ENCODE data around the gene GREB1L. TPM values are rescaled to one million over a fixed set of nuclear protein-coding genes. Genes with fewer than 3 reads are reported as not detected.

Gene GREB1L
- total and polyA plus RNA-seq, 2 of the 13 experiments (the other 11 are each of a cell fraction or from before 2014, with no cell fraction given): 0.17 to 0.66 TPM

- FAIRE-seq: no peak
- Histone ChIP-seq H3K4me1 (ENCODE audit: insufficient read depth, low read length) (no peaks in the 10 kb centered on the region), H3K27ac (ENCODE audit: extremely low read length, insufficient read depth, low read length) (no peak overlapping the region), H3K4me3 (replicated peaks in 1 of 3; ENCODE audit: insufficient read depth in 1 of 3, low read depth in 2 of 3, low read length in 3 of 3) (no peak overlapping the region), H3K79me2 (ENCODE audit: insufficient read depth, low read length) (no peaks in the 10 kb centered on the region), H3K9ac (ENCODE audit: insufficient read depth, low read depth, low read length) (no peak overlapping the region), H3K9me3 (ENCODE audit: low read length) (no peaks in the 10 kb centered on the region), H4K20me1 (ENCODE audit: insufficient read depth, low read length) (no peaks in the 10 kb centered on the region), H3K27me3 (ENCODE audit: control insufficient read depth in 1 of 2, insufficient read depth in 2 of 2, low read length in 2 of 2) (peaks cover 0 to 5% of the 10 kb centered on the region in 2 experiments; a peak in 1 of 5 replicates), H3K36me3 (replicated peaks in 1 of 2; ENCODE audit: control insufficient read depth in 1 of 2, insufficient read depth in 2 of 2, low read length in 2 of 2) (no peaks in the 10 kb centered on the region), H3K4me2 (ENCODE audit: low read depth, low read length) (no peak overlapping the region), H2AFZ (ENCODE audit: low read length) (no peak overlapping the region)
- no peak for ATAC-seq
- ChIA-PET CTCF (ENCODE audit: low intra/inter-chr PET ratio, low total read pairs) (no interaction called here), POLR2A (no interaction called here)
- BruUV-seq (replicated peaks): no TSS peak
- WGBS (ENCODE audit: low lambda C conversion rate): 42% methylated on average over 3 of the region's 3 CpGs
- intact Hi-C loops (cut with micrococcal nuclease; ENCODE audit: unreplicated experiment): no loop called here
- no peak for TF ChIP-seq PHF5A (CRISPR knock-in tag; IDR thresholded peaks at IDR 0.05; ENCODE audit: low read depth, unreplicated experiment)
- TF ChIP-seq XBP1 (CRISPR knock-in tag; IDR thresholded peaks at IDR 0.05): no peak
- TF ChIP-seq ZZZ3 (CRISPR knock-in tag; IDR thresholded peaks at IDR 0.05; ENCODE audit: borderline replicate concordance): no peak
- no peak for TF ChIP-seq SSRP1 (CRISPR knock-in tag; IDR thresholded peaks at IDR 0.05)
- TF ChIP-seq TERF1 (CRISPR knock-in tag; IDR thresholded peaks at IDR 0.05): no peak
- TF ChIP-seq KDM3A (CRISPR knock-in tag; IDR thresholded peaks at IDR 0.05; ENCODE audit: low read depth): no peak
- no peak for TF ChIP-seq CCAR2 (optimal IDR thresholded peaks at IDR 0.05; ENCODE audit: low read depth, low read length)
- no peak for TF ChIP-seq ZNF678 (CRISPR knock-in tag; IDR thresholded peaks at IDR 0.05)
- in situ Hi-C loops (cut with HindIII; ENCODE audit: extremely low pct_ligation_motif_present, low pct_unique_long_range_greater_than_20kb): no loop called here
- DNase-seq (ENCODE audit: low spot score): no peak
Measured at GRCh38 chr18:21408681-21409080, 166.6 kb downstream of the GREB1L start.

GRCh38 chr18:21433436-21433835 lies 191.4 kb downstream of the GREB1L start:
- Histone ChIP-seq H3K27ac (ENCODE audit: extremely low read length, insufficient read depth, low read length) (no peak overlapping the region), H3K4me2 (ENCODE audit: low read depth, low read length) (no peak overlapping the region), H3K4me3 (replicated peaks in 1 of 3; ENCODE audit: insufficient read depth in 1 of 3, low read depth in 2 of 3, low read length in 3 of 3) (no peak overlapping the region), H3K9me3 (ENCODE audit: low read length) (no peaks in the 10 kb centered on the region), H3K79me2 (ENCODE audit: insufficient read depth, low read length) (no peaks in the 10 kb centered on the region), H3K36me3 (replicated peaks in 1 of 2; ENCODE audit: control insufficient read depth in 1 of 2, insufficient read depth in 2 of 2, low read length in 2 of 2) (no peaks in the 10 kb centered on the region), H4K20me1 (ENCODE audit: insufficient read depth, low read length) (no peaks in the 10 kb centered on the region), H3K4me1 (ENCODE audit: insufficient read depth, low read length) (no peaks in the 10 kb centered on the region), H3K27me3 (ENCODE audit: control insufficient read depth in 1 of 2, insufficient read depth in 2 of 2, low read length in 2 of 2) (no peaks in the 10 kb centered on the region), H3K9ac (ENCODE audit: insufficient read depth, low read depth, low read length) (no peak overlapping the region), H2AFZ (ENCODE audit: low read length) (no peak overlapping the region)
- 0% methylated on average over 1 of the region's 1 CpG for WGBS (ENCODE audit: low lambda C conversion rate)
- intact Hi-C loops (cut with micrococcal nuclease; ENCODE audit: unreplicated experiment): no loop called here
- BruUV-seq (replicated peaks): no TSS peak
- ATAC-seq (no peak), FAIRE-seq (no peak), DNase-seq (ENCODE audit: low spot score) (no peak)
- in situ Hi-C loops (cut with HindIII; ENCODE audit: extremely low pct_ligation_motif_present, low pct_unique_long_range_greater_than_20kb): no loop called here
- CTCF ChIA-PET (ENCODE audit: low intra/inter-chr PET ratio, low total read pairs): no interaction called here
- POLR2A ChIA-PET: no interaction called here
- TF ChIP-seq ZNF329 (CRISPR knock-in tag; IDR thresholded peaks at IDR 0.05; ENCODE audit: low read depth) (no peak), KAT8 (CRISPR knock-in tag; IDR thresholded peaks at IDR 0.05) (no peak), SMARCE1 (IDR thresholded peaks at IDR 0.05; ENCODE audit: borderline replicate concordance) (no peak), TFDP2 (CRISPR knock-in tag; IDR thresholded peaks at IDR 0.05) (no peak)
- TF ChIP-seq, protein P1, sequence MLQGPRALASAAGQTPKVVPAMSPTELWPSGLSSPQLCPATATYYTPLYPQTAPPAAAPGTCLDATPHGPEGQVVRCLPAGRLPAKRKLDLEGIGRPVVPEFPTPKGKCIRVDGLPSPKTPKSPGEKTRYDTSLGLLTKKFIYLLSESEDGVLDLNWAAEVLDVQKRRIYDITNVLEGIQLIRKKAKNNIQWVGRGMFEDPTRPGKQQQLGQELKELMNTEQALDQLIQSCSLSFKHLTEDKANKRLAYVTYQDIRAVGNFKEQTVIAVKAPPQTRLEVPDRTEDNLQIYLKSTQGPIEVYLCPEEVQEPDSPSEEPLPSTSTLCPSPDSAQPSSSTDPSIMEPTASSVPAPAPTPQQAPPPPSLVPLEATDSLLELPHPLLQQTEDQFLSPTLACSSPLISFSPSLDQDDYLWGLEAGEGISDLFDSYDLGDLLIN (CRISPR knock-in tag; IDR thresholded peaks at IDR 0.05; ENCODE audit: borderline replicate concordance): no peak

All from HepG2 (cell line).